Ovary (tissue), 9 donors: ENCODE results near the gene MYDGF. TPM values are rescaled to one million over a fixed set of nuclear protein-coding genes. Genes with fewer than 3 reads are reported as not detected.

ENCODE experiments used
- DNase-seq, 5 donors: peaks; one replicate each; pipeline ENCODE4 v3.0.0-alpha.2; 2019 to 2020
- H3K27ac ChIP-seq, 2 donors: fragments of 200-600 bp; one replicate each; pipeline versions ENCODE4 v1.5.1 to v1.8.0; 2019 to 2022
- H3K27me3 ChIP-seq: fragments of 200-600 bp; one replicate; pipeline ENCODE4 v1.8.0; 2022
- H3K36me3 ChIP-seq: fragments of 200-600 bp; sonication (generic); one replicate; pipeline ENCODE4 v1.5.1; 2019
- H3K4me1 ChIP-seq: one replicate; pipeline ENCODE4 v1.8.1; 2013; ENCODE audit warnings: mild to moderate bottlenecking, moderate library complexity; ENCODE audit not compliant: insufficient read depth
- H3K4me3 ChIP-seq: fragments of 200-600 bp; sonication (generic); one replicate; pipeline ENCODE4 v1.5.1; 2017
- H3K9me3 ChIP-seq, 2 donors: fragments of 200-600 bp in 1 of 2; sonication (generic) in 1 of 2; one replicate each; pipeline versions ENCODE4 v1.5.1 to v1.8.1; 2013 to 2019; ENCODE audit warnings: mild to moderate bottlenecking in 1 of 2, moderate library complexity in 1 of 2
- CTCF ChIP-seq, 3 donors: fragments of 450-650 bp in 2 of 3; fragments of 200-600 bp in 1 of 3; IDR thresholded peaks; one replicate each; pipeline versions ENCODE4 v1.5.1 to v1.8.0; 2016 to 2022; ENCODE audit warnings: antibody characterized with exemption in 3 of 3, mild to moderate bottlenecking in 1 of 3
- EP300 ChIP-seq: sonication (generic); formaldehyde crosslinking; IDR thresholded peaks from one replicate; pipeline ENCODE4 v1.6.1; 2017; ENCODE audit warnings: antibody characterized with exemption
- POLR2A ChIP-seq: fragments of 450-650 bp; IDR thresholded peaks from one replicate; pipeline ENCODE4 v1.6.1; 2017; ENCODE audit warnings: antibody characterized with exemption, mild to moderate bottlenecking, moderate library complexity
- WGBS, 3 donors: extraction: QIAGEN DNeasy Blood & Tissue Kit in 1 of 3; methylation state at CpG; one replicate each; pipeline versions ENCODE4 v1.1.5 to v1.1.7; 2013 to 2017; 5-methylcytosine and 5-hydroxymethylcytosine counted together
- intact Hi-C, 4 donors: fragments of 100-400 bp; cut with DNase I; formaldehyde crosslinking; loops; one replicate each; pipeline versions ENCODE4 v1.11.0 to v1.15.1; 2022 to 2023
- polyA plus RNA-seq, 2 donors: library from polyadenylated mRNA; stranded (reverse); fragments of 200-250 nt in 1 of 2; fragments of 350-450 nt in 1 of 2; fragmentation: Illumina TruSeq in 1 of 2; extraction: RNeasy Lipid Tissue Mini Kit (QIAGEN cat#74804) in 1 of 2; gene quantifications; one replicate each; pipeline ENCODE4 v1.2.3, GENCODE V29; 2013 to 2014
- total RNA-seq, 7 donors: library from RNA; depleted of rRNA in 2 of 7; stranded (reverse); fragments of >200 nt in 2 of 7; fragmentation: NEBNext Ultra II Directional in 3 of 7; extraction: Animal tissue kit (Norgen Biotek cat#: 25700) in 3 of 7; gene quantifications; one replicate each; pipeline versions ENCODE4 v1.1.0 to v1.2.4, GENCODE V29; 2016 to 2023
- donor health status: DM: no; HTN: no; CAD: no; lungs with moderate emphysema.
- donor health status: DM: no; HTN: no; CAD: no.
- donor health status: Bipolar disorder and iron deficiency.
- donor health status: DM: yes; HTN: yes; CAD: no.
- donor health status: DM: no; HTN: no; CAD: no.
- donor health status: DM: yes; HTN: yes; CAD: no.

Gene MYDGF
- total and polyA plus RNA-seq, 9 donors: 28.6 to 85.4 (median 59.4) TPM

DNA sequence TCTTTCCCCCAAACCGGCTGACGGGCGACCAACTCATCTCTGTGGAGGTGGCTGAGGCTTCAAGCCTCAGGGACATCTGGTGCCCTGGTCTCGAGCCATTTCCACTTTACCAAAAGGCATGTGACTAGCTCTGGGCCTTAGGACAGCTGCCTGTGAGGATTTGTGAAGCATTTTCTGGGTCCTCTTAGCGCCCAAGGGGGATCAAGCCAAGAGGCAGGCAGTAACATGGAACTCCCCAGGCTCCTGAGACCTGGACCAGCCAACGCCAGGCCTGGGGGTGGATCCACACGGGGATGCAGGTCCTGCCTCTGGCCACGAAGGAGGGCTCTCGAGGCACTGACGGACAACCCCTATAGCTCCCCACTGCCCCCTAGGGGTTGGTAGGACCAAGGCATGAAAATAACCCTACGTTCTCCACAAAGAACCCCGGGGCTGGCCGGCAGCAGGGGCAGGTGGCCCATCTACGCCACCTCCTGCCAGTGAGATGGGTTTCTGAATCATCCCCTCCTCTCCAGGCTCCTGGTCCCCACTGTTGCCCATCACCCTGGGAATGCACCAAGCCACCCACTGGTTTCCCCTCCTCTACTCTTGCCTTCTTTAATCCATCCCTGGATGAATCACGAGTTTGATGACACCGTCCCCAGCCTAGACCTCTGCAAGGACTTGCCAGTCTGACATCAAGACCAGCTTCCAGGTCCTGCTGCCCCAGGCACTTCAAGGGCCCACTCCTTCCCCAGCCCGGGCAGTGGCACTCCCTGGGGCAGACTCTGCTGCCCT lies 7.0 kb upstream of the MYDGF start:
- no peaks in the 10 kb centered on the region for H3K36me3 ChIP-seq
- H3K27ac ChIP-seq: no peak overlapping the region
- TF ChIP-seq POLR2A (no peak), EP300 (no peak), CTCF (IDR thresholded peaks at IDR 0.05) (no peak)
- 71 to 88% (median 72%) methylated on average over 13 to 17 of the region's 17 CpGs for WGBS, 3 donors
- H3K9me3 ChIP-seq: no peaks in the 10 kb centered on the region
- H3K4me1 ChIP-seq: no peaks in the 10 kb centered on the region
- H3K27me3 ChIP-seq: no peaks in the 10 kb centered on the region
- intact Hi-C loops: no loop called here
- no peak for DNase-seq
- H3K4me3 ChIP-seq: no peak overlapping the region

GRCh38 chr19:4675346-4675745 lies 5.2 kb upstream of the MYDGF start:
- DNase-seq: no peak
- intact Hi-C loops: no loop called here
- TF ChIP-seq EP300: no peak
- no peak for TF ChIP-seq POLR2A
- no peak for TF ChIP-seq CTCF (IDR thresholded peaks at IDR 0.05)
- Histone ChIP-seq H3K4me3 (no peak overlapping the region), H3K4me1 (no peaks in the 10 kb centered on the region), H3K9me3 (no peaks in the 10 kb centered on the region), H3K27me3 (no peaks in the 10 kb centered on the region), H3K36me3 (no peaks in the 10 kb centered on the region), H3K27ac (no peak overlapping the region)
- 89 to 92% (median 90%) methylated on average over 16 of the region's 16 CpGs for WGBS, 3 donors

DNA sequence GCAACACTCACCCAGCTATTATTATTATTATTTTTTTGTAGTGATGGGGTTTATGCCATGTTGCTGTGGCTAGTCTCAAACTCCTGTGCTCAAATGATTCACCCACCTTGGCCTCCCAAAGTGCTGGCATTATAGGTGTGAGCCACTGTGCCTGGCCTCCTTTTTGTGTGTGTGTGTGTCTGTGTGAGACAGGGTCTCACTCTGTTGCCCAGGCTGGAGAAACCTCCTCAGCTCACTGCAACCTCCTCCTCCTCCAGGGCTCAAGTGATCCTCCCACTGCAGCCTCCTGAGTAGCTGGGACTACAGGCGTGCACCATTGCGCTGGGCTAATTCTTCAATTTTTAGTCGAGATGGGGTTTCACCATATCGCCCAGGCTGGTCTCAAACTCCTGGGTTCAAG lies 3.6 kb upstream of the MYDGF start:
- Histone ChIP-seq H3K27ac (no peak overlapping the region), H3K27me3 (no peaks in the 10 kb centered on the region), H3K4me3 (no peak overlapping the region), H3K9me3 (no peaks in the 10 kb centered on the region), H3K36me3 (no peaks in the 10 kb centered on the region), H3K4me1 (no peaks in the 10 kb centered on the region)
- no peak for DNase-seq
- intact Hi-C loops: no loop called here
- TF ChIP-seq POLR2A: no peak
- TF ChIP-seq EP300: no peak
- no peak for TF ChIP-seq CTCF (IDR thresholded peaks at IDR 0.05)
- 88 to 95% (median 92%) methylated on average over 4 of the region's 4 CpGs for WGBS, 3 donors

DNA sequence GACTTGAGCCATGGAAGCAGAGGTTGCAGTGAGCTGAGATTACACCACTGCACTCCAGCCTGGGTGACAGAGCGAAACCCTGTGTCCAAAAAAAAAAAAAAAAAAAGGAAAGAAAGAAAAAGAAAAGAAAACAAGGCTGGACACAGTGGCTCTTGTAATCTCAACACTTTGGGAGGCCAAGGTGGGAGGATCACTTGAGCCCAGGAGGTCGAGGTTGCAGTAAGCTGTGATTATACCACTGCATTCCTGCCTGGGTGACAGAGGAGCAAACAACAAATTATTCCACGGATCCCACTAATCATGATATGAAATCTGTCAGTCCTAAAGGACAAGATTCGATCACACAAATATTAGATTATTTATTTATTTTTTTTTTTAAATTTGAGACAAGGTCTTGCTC lies 3.1 kb upstream of the MYDGF start:
- H3K9me3 ChIP-seq: no peaks in the 10 kb centered on the region
- TF ChIP-seq CTCF (IDR thresholded peaks at IDR 0.05): no peak
- TF ChIP-seq POLR2A: no peak
- no peak for TF ChIP-seq EP300
- no peaks in the 10 kb centered on the region for H3K4me1 ChIP-seq
- no peak overlapping the region for H3K4me3 ChIP-seq
- intact Hi-C loops: no loop called here
- no peak for DNase-seq
- H3K27me3 ChIP-seq: no peaks in the 10 kb centered on the region
- no peaks in the 10 kb centered on the region for H3K36me3 ChIP-seq
- no peak overlapping the region for H3K27ac ChIP-seq
- WGBS, 3 donors: 47 to 58% (median 53%) methylated on average over 4 of the region's 4 CpGs
